H1 (cell line): ENCODE measurements around the gene MAP4K1.

Experiments used
- CBX5 ChIP-seq: fragments of 300-800, 300-1000 bp; sonication (generic); IDR thresholded peaks from 2 replicates; pipeline ENCODE4 v1.7.1; 2016; ENCODE audit warnings: antibody characterized with exemption, low read length, low read depth
- CREB1 ChIP-seq: IDR thresholded peaks from 2 replicates; pipeline ENCODE4 v1.6.1; 2012; ENCODE audit warnings: inconsistent platforms
- CTCF ChIP-seq, 3 experiments: IDR thresholded peaks; 1 replicate in 2 of 3; 2 replicates in 1 of 3; pipeline versions ENCODE4 v1.5.1 to v1.6.1; 2011; ENCODE audit warnings: low read length in 3 of 3, mild to moderate bottlenecking in 3 of 3, inconsistent platforms in 2 of 3, low read depth in 1 of 3, moderate library complexity in 1 of 3; ENCODE audit not compliant: insufficient read depth in 1 of 3; ENCODE audit errors: control extremely low read depth in 1 of 3

DNA sequence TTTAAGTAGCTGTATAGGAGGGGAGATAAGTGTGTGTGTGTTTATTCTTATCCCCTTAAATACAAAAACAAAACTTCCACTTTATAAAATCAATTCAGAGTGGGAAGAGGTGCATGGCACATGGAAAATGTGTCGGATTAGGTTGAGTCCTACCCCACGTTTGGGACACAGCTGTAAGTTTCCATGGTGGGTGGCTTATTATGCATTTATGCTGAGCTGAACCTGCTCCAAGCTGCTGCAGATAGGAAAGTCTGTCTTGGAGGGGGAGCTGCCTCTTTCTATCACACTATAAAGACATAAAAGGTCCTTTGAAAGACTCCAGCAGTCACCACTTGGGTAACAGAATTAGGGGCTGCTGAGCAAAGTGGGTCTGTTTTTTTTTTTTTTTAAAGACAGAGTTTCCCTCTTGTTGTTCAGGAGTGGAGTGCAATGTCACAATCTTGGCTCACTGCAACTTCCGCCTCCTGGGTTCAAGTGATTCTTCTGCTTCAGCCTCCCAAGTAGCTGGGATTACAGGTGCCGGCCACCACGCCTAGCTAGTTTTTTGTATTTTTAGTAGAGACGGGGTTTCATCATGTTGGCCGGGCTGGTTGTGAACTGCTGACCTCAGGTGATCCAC is 44.9 kb upstream of the MAP4K1 start:
- TF ChIP-seq CBX5 (no peak), CTCF (IDR thresholded peaks at IDR 0.05; ENCODE audit: control extremely low read depth in 1 of 3, insufficient read depth in 1 of 3, low read depth in 1 of 3, low read length in 3 of 3) (no peak), CREB1 (no peak)
